ENCODE measurements around the gene EME1. TPM values are rescaled to one million over a fixed set of nuclear protein-coding genes. Genes with fewer than 3 reads are reported as not detected.
A peak's percentile ranks its signal among the peaks of the same experiment; 100 is the strongest.

EME1 gene
- total and polyA plus RNA-seq, 2 of the 13 experiments (the other 11 are each of a cell fraction or from before 2014, with no cell fraction given) = 20.7 to 24.6 TPM

- Histone ChIP-seq H3K36me3 (replicated peaks in 1 of 2; ENCODE audit: control insufficient read depth in 1 of 2, insufficient read depth in 2 of 2, low read length in 2 of 2) (peaks cover 60 to 94% of the 10 kb centered on the region in 2 experiments), H3K4me2 (ENCODE audit: low read depth, low read length) (no peak overlapping the region), H3K9me3 (ENCODE audit: low read length) (no peaks in the 10 kb centered on the region), H2AFZ (ENCODE audit: low read length) (no peak overlapping the region), H3K27me3 (ENCODE audit: control insufficient read depth in 1 of 2, insufficient read depth in 2 of 2, low read length in 2 of 2) (no peaks in the 10 kb centered on the region), H3K4me3 (replicated peaks in 1 of 3; ENCODE audit: insufficient read depth in 1 of 3, low read depth in 2 of 3, low read length in 3 of 3) (no peak overlapping the region), H3K27ac (ENCODE audit: extremely low read length, insufficient read depth, low read length) (no peak overlapping the region), H3K9ac (ENCODE audit: insufficient read depth, low read depth, low read length) (no peak overlapping the region), H3K4me1 (ENCODE audit: insufficient read depth, low read length) (peaks cover 7% of the 10 kb centered on the region), H3K79me2 (ENCODE audit: insufficient read depth, low read length) (peaks cover 22% of the 10 kb centered on the region), H4K20me1 (ENCODE audit: insufficient read depth, low read length) (no peaks in the 10 kb centered on the region)
- ChIA-PET CTCF (ENCODE audit: low intra/inter-chr PET ratio, low total read pairs) (no interaction called here), POLR2A (interaction anchor here (0.7 to 4.7 kb wide), 5 partner anchors 8 to 40 kb away, joined by 3 to 19 read pairs (median 4); partner anchors contain the start of gene LRRC59)
- DNase-seq (ENCODE audit: low spot score) (no peak), ATAC-seq (no peak), FAIRE-seq (no peak)
- WGBS (ENCODE audit: low lambda C conversion rate) = 98% methylated on average over 6 of the region's 6 CpGs
- in situ Hi-C loops (cut with HindIII; ENCODE audit: extremely low pct_ligation_motif_present, low pct_unique_long_range_greater_than_20kb) = no loop called here
- intact Hi-C loops (cut with micrococcal nuclease; ENCODE audit: unreplicated experiment) = no loop called here
- BruUV-seq (replicated peaks) = no TSS peak
- 0 out of 2 replicates have a peak, but pooled peaks have one; percentile 9 for TF ChIP-seq POLR2AphosphoS5 (IDR thresholded peaks at IDR 0.05; ENCODE audit: low read depth, low read length)
- no peak for TF ChIP-seq ZFAT (CRISPR knock-in tag; conservative IDR thresholded peaks at IDR 0.05)
These were observed 16.5 kb downstream of the EME1 start for GRCh38 chr17:50389534-50389933.

GRCh38 chr17:50392621-50393020 is 19.6 kb downstream of the EME1 start:
- WGBS (ENCODE audit: low lambda C conversion rate) = 99% methylated on average over 6 of the region's 6 CpGs
- no peak overlapping the region for H3K27ac ChIP-seq (ENCODE audit: extremely low read length, insufficient read depth, low read length)
- no peak overlapping the region for H2AFZ ChIP-seq (ENCODE audit: low read length)
- peaks cover 0 to 3% of the 10 kb centered on the region in 2 experiments; a peak in 1 of 5 replicates for H3K27me3 ChIP-seq (ENCODE audit: control insufficient read depth in 1 of 2, insufficient read depth in 2 of 2, low read length in 2 of 2)
- ChIA-PET CTCF (ENCODE audit: low intra/inter-chr PET ratio, low total read pairs) (no interaction called here), POLR2A (interaction anchor here (1.0 to 2.5 kb wide), 2 partner anchors 11 to 12 kb away, joined by 3 to 6 read pairs; no protein-coding TSS in a partner anchor)
- H3K79me2 ChIP-seq (ENCODE audit: insufficient read depth, low read length) = peaks cover 50% of the 10 kb centered on the region
- BruUV-seq (replicated peaks) = no TSS peak
- peaks cover 15% of the 10 kb centered on the region; the same call in 1 of the 2 replicates for H4K20me1 ChIP-seq (ENCODE audit: insufficient read depth, low read length)
- intact Hi-C loops (cut with micrococcal nuclease; ENCODE audit: unreplicated experiment) = no loop called here
- in situ Hi-C loops (cut with HindIII; ENCODE audit: extremely low pct_ligation_motif_present, low pct_unique_long_range_greater_than_20kb) = no loop called here
- ATAC-seq (no peak), DNase-seq (ENCODE audit: low spot score) (no peak), FAIRE-seq (no peak)
- TF ChIP-seq ZNF44 (CRISPR knock-in tag; IDR thresholded peaks at IDR 0.05) (no peak), SP4 (CRISPR knock-in tag; IDR thresholded peaks at IDR 0.05) (0 out of 2 replicates have a peak, but pooled peaks have one; percentile 21)
- H3K9me3 ChIP-seq (ENCODE audit: low read length) = no peaks in the 10 kb centered on the region
- no peak overlapping the region for H3K4me3 ChIP-seq (replicated peaks in 1 of 3; ENCODE audit: insufficient read depth in 1 of 3, low read depth in 2 of 3, low read length in 3 of 3)
- peaks cover 42 to 71% of the 10 kb centered on the region in 2 experiments for H3K36me3 ChIP-seq (replicated peaks in 1 of 2; ENCODE audit: control insufficient read depth in 1 of 2, insufficient read depth in 2 of 2, low read length in 2 of 2)
- peaks cover 23% of the 10 kb centered on the region for H3K4me1 ChIP-seq (ENCODE audit: insufficient read depth, low read length)
- H3K9ac ChIP-seq (ENCODE audit: insufficient read depth, low read depth, low read length) = no peak overlapping the region
- H3K4me2 ChIP-seq (ENCODE audit: low read depth, low read length) = no peak overlapping the region
